H1 (cell line): ENCODE measurements around the gene FASN. TPM values are rescaled to one million over a fixed set of nuclear protein-coding genes. Genes with fewer than 3 reads are reported as not detected.

Experiments
- CTCF ChIA-PET: fragments of 300-600 bp; sonication (Branson Sonifier 250); formaldehyde crosslinking; loops from one replicate; lab custom pipeline; 2021; ENCODE audit not compliant: partially characterized antibody; lab: Charles Lee
- POLR2A ChIA-PET: fragments of 300-600 bp; sonication (Branson Sonifier 250); formaldehyde crosslinking; loops from one replicate; lab custom pipeline; 2021; ENCODE audit warnings: inconsistent platforms; ENCODE audit not compliant: partially characterized antibody; lab: Charles Lee
- DNase-seq, 2 experiments: peaks; one replicate each; pipeline versions ENCODE4 v3.0.0 to v3.0.0-alpha.2; 2010 to 2022; ENCODE audit warnings: low spot score in 2 of 2, low read depth in 1 of 2, mixed read lengths in 1 of 2
- FAIRE-seq: peaks from 2 replicates; lab custom pipeline; 2011; peaks lifted over from hg19 to GRCh38; lab: Jason Lieb, UNC
- H2AFZ ChIP-seq: 2 replicates; pipeline ENCODE4 v1.8.1; 2012; ENCODE audit warnings: low read length, inconsistent platforms
- H2AK5ac ChIP-seq: 2 replicates; pipeline ENCODE4 v1.6.1; 2013; ENCODE audit warnings: low read depth, low read length
- H2BK120ac ChIP-seq: replicated peaks from 2 replicates; pipeline ENCODE3; 2013; ENCODE audit warnings: low read depth, low read length, inconsistent platforms
- H2BK12ac ChIP-seq: 2 replicates; pipeline ENCODE4 v1.6.1; 2013; ENCODE audit warnings: low read depth, low read length
- H2BK15ac ChIP-seq: 2 replicates; pipeline ENCODE4 v1.6.1; 2013; ENCODE audit warnings: low read length
- H2BK20ac ChIP-seq: 2 replicates; pipeline ENCODE4 v1.6.1; 2013; ENCODE audit warnings: low read length
- H2BK5ac ChIP-seq: 2 replicates; pipeline ENCODE4 v1.6.1; 2013; ENCODE audit warnings: low read depth, low read length
- H3K14ac ChIP-seq: 2 replicates; pipeline ENCODE4 v1.6.1; 2013; ENCODE audit warnings: inconsistent platforms; ENCODE audit not compliant: insufficient read length
- H3K18ac ChIP-seq: 2 replicates; pipeline ENCODE4 v1.6.1; 2013; ENCODE audit warnings: low read length; ENCODE audit errors: extremely low read depth
- H3K23ac ChIP-seq: 2 replicates; pipeline ENCODE4 v1.6.1; 2013; ENCODE audit warnings: inconsistent platforms; ENCODE audit not compliant: insufficient read length
- H3K23me2 ChIP-seq: 2 replicates; pipeline ENCODE4 v1.6.1; 2013; ENCODE audit warnings: low read depth, low read length
- H3K27ac ChIP-seq: 2 replicates; pipeline ENCODE4 v1.6.1; 2011; ENCODE audit warnings: low read depth, low read length, inconsistent platforms
- H3K27me3 ChIP-seq, 4 experiments: replicated peaks in 1 of 4; 1 replicate in 1 of 4; 2 replicates in 3 of 4; pipeline versions ENCODE4 v1.6.1 to v1.8.1; 2011 to 2013; ENCODE audit warnings: low read length in 3 of 4, mild to moderate bottlenecking in 3 of 4, inconsistent platforms in 2 of 4, mixed read lengths in 2 of 4, moderate library complexity in 1 of 4; ENCODE audit not compliant: control insufficient read depth in 3 of 4, insufficient read depth in 3 of 4; ENCODE audit errors: extremely low read depth in 1 of 4
- H3K36me3 ChIP-seq, 4 experiments: 2 replicates each; pipeline versions ENCODE4 v1.6.1 to v1.8.1; 2011 to 2013; ENCODE audit warnings: mild to moderate bottlenecking in 4 of 4, low read length in 3 of 4, moderate library complexity in 2 of 4, control low read depth in 1 of 4, inconsistent platforms in 1 of 4; ENCODE audit not compliant: insufficient read depth in 4 of 4, control insufficient read depth in 2 of 4
- H3K4ac ChIP-seq: replicated peaks from 2 replicates; pipeline ENCODE3; 2013; ENCODE audit warnings: low read length, low read depth, mixed read lengths, inconsistent platforms; ENCODE audit not compliant: insufficient read length
- H3K4me1 ChIP-seq, 4 experiments: replicated peaks in 1 of 4; 1 replicate in 1 of 4; 2 replicates in 3 of 4; pipeline versions ENCODE4 v1.6.1 to v1.8.1; 2011 to 2013; ENCODE audit warnings: low read length in 3 of 4, inconsistent platforms in 2 of 4, mixed read lengths in 1 of 4; ENCODE audit not compliant: insufficient read depth in 4 of 4, control insufficient read depth in 3 of 4
- H3K4me2 ChIP-seq, 2 experiments: 2 replicates each; pipeline versions ENCODE4 v1.6.1 to v1.8.1; 2011 to 2013; ENCODE audit warnings: low read depth in 2 of 2, low read length in 2 of 2, control low read depth in 1 of 2, inconsistent platforms in 1 of 2, mild to moderate bottlenecking in 1 of 2; ENCODE audit not compliant: insufficient read depth in 1 of 2
- H3K4me3 ChIP-seq, 4 experiments: fragments of 200-600, 300-600 bp in 1 of 4; sonication (generic), shearing (Covaris generic), sonication (Bioruptor Twin) in 1 of 4; 2 replicates each; pipeline versions ENCODE4 v1.5.1 to v1.8.1; 2011 to 2016; ENCODE audit warnings: low read length in 4 of 4, low read depth in 3 of 4, control low read depth in 2 of 4, inconsistent platforms in 2 of 4, mild to moderate bottlenecking in 2 of 4, mixed read lengths in 1 of 4, moderate library complexity in 1 of 4; ENCODE audit not compliant: insufficient read depth in 2 of 4; ENCODE audit errors: extremely low read depth in 1 of 4
- H3K56ac ChIP-seq: replicated peaks from 2 replicates; pipeline ENCODE3; 2013; ENCODE audit warnings: low read depth, mild to moderate bottlenecking, mixed read lengths, low read length, inconsistent platforms; ENCODE audit not compliant: insufficient read length
- H3K79me1 ChIP-seq: 2 replicates; pipeline ENCODE4 v1.6.1; 2013; ENCODE audit warnings: low read depth, low read length, control low read depth
- H3K79me2 ChIP-seq, 2 experiments: 2 replicates each; pipeline versions ENCODE4 v1.6.1 to v1.8.1; 2012 to 2013; ENCODE audit warnings: low read length in 2 of 2, mild to moderate bottlenecking in 2 of 2, inconsistent platforms in 1 of 2; ENCODE audit not compliant: insufficient read depth in 2 of 2, control insufficient read depth in 1 of 2
- H3K9ac ChIP-seq, 4 experiments: replicated peaks in 1 of 4; 1 replicate in 1 of 4; 2 replicates in 3 of 4; pipeline versions ENCODE4 v1.6.1 to v1.8.1; 2011 to 2013; ENCODE audit warnings: low read depth in 3 of 4, low read length in 3 of 4, control low read depth in 2 of 4, mild to moderate bottlenecking in 2 of 4, moderate library complexity in 2 of 4, inconsistent platforms in 1 of 4; ENCODE audit errors: extremely low read depth in 1 of 4
- H3K9me3 ChIP-seq, 2 experiments: 2 replicates each; pipeline versions ENCODE4 v1.6.1 to v1.8.1; 2012 to 2013; ENCODE audit warnings: mild to moderate bottlenecking in 2 of 2, moderate library complexity in 2 of 2, control low read depth in 1 of 2, inconsistent platforms in 1 of 2, low read depth in 1 of 2, low read length in 1 of 2, mixed read lengths in 1 of 2; ENCODE audit not compliant: insufficient read depth in 2 of 2
- H4K20me1 ChIP-seq, 2 experiments: replicated peaks in 1 of 2; 2 replicates each; pipeline versions ENCODE3 to v1.8.1; 2011 to 2013; ENCODE audit warnings: inconsistent platforms in 2 of 2, low read length in 2 of 2, mild to moderate bottlenecking in 1 of 2; ENCODE audit not compliant: insufficient read depth in 2 of 2, control insufficient read depth in 1 of 2
- H4K5ac ChIP-seq: 2 replicates; pipeline ENCODE4 v1.6.1; 2013; ENCODE audit warnings: low read length, low read depth, mixed read lengths, inconsistent platforms; ENCODE audit not compliant: insufficient read length
- H4K8ac ChIP-seq: 2 replicates; pipeline ENCODE4 v1.8.0; 2013; ENCODE audit warnings: mild to moderate bottlenecking, moderate library complexity, low read length, inconsistent platforms; ENCODE audit not compliant: insufficient read depth; ENCODE audit errors: extremely low read depth
- H4K91ac ChIP-seq: replicated peaks from 2 replicates; pipeline ENCODE3; 2013; ENCODE audit warnings: low read length, mixed read lengths, inconsistent platforms; ENCODE audit not compliant: insufficient read length
- CTBP2 ChIP-seq: IDR thresholded peaks from 2 replicates; pipeline ENCODE4 v1.7.0; 2011; ENCODE audit warnings: borderline replicate concordance, mild to moderate bottlenecking, moderate library complexity, mixed read lengths, low read length; ENCODE audit not compliant: insufficient read depth, insufficient read length
- EZH2 ChIP-seq: fragments of 200-600 bp; sonication (generic); IDR thresholded peaks from 2 replicates; pipeline ENCODE4 v1.7.1; 2012; ENCODE audit warnings: low read depth, mild to moderate bottlenecking, moderate library complexity, low read length, inconsistent platforms; ENCODE audit not compliant: severe bottlenecking
- GABPA ChIP-seq: IDR thresholded peaks from 2 replicates; pipeline ENCODE4 v1.6.1; 2011; ENCODE audit warnings: mild to moderate bottlenecking, low read length, moderate library complexity, borderline replicate concordance; ENCODE audit not compliant: insufficient read depth
- KDM5A ChIP-seq: fragments of 200-600 bp; IDR thresholded peaks from 2 replicates; pipeline ENCODE4 v1.7.1; 2012; ENCODE audit warnings: mild to moderate bottlenecking, low read length, inconsistent platforms, mixed read lengths
- TAF7 ChIP-seq: optimal IDR thresholded peaks from 2 replicates; pipeline ENCODE3; 2011; ENCODE audit warnings: low read depth, mild to moderate bottlenecking, inconsistent platforms, low read length, moderate library complexity, borderline replicate concordance
- YY1 ChIP-seq: IDR thresholded peaks from 2 replicates; pipeline ENCODE4 v1.6.1; 2011; ENCODE audit warnings: low read depth, mild to moderate bottlenecking, low read length
- WGBS, 2 experiments: shearing (Covaris generic) in 1 of 2; methylation state at CpG; one replicate each; pipeline versions ENCODE4 v1.1.6 to v1.1.7; 2013 to 2015; ENCODE audit warnings: low lambda C conversion rate in 2 of 2, mixed read lengths in 2 of 2, inconsistent platforms in 1 of 2, low coverage in 1 of 2, missing lambda C conversion rate in 1 of 2; ENCODE audit not compliant: insufficient replicate concordance in 2 of 2, insufficient coverage in 1 of 2, insufficient read length in 1 of 2; ENCODE audit errors: extremely low coverage in 1 of 2, missing lambda C conversion rate in 1 of 2; 5-methylcytosine and 5-hydroxymethylcytosine counted together
- polyA plus RNA-seq, 7 experiments: library from polyadenylated mRNA; depleted of rRNA in 3 of 7; stranded (reverse) in 5 of 7; unstranded in 2 of 7; fragments of >200 nt in 5 of 7; fragments of 200-250 nt in 2 of 7; gene quantifications; 1 replicate in 5 of 7; 2 replicates in 1 of 7; 4 replicates in 1 of 7; pipeline versions ENCODE4 v1.2.1 to v1.2.3, GENCODE V29; 2011 to 2013; ENCODE audit warnings: missing spikeins in 2 of 7, mixed read lengths in 2 of 7
- total RNA-seq: library from RNA; stranded (reverse); fragmentation: NEBNext Ultra II Directional; extraction: Animal tissue kit (Norgen Biotek cat#: 25700); gene quantifications from 2 replicates; pipeline ENCODE4 v1.2.1, GENCODE V29; 2021

Gene FASN
- total and polyA plus RNA-seq, 2 of the 8 experiments (the other 6 are each of a cell fraction or from before 2014, with no cell fraction given) = 143 to 561 TPM

DNA sequence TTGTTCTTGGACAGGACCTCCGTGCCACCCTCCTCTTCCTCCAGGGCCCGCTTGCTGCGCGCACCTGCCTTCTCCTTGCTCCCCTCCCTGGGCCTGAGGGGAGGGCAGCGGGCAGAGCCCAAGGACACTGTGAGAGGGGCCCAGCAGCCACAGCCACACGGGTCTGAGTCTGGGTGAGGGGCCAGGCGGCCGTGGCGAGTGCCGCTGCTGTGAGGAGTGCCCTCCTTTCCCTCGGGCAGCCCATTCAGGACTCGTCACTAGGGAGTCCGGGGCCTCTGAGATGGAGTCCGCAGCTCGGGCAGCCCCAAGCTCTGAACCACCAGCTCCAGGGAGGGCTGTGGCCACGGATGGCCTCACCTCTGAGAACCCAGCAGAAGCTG is 38.0 kb downstream of the FASN start:
- TF ChIP-seq KDM5A = no peak
- TF ChIP-seq EZH2 = no peak
- no peak for TF ChIP-seq CTBP2
- no peak for TF ChIP-seq GABPA
- no peak for TF ChIP-seq YY1
- TF ChIP-seq TAF7 = no peak
- Histone ChIP-seq H2BK15ac (no peak overlapping the region), H3K56ac (no peak overlapping the region), H3K23ac (no peak overlapping the region), H3K9ac (no peak overlapping the region; a peak in 1 of 7 replicates), H3K4me1 (peaks cover 0 to 6% (median 4%) of the 10 kb centered on the region in 4 experiments; a peak in 4 of 7 replicates), H4K91ac (no peak overlapping the region), H2BK12ac (no peak overlapping the region), H3K4me3 (no peak overlapping the region), H4K8ac (no peak overlapping the region), H3K36me3 (peaks cover 12 to 35% (median 30%) of the 10 kb centered on the region in 4 experiments; a peak in 6 of 8 replicates), H3K18ac (no peak overlapping the region), H3K27me3 (no peaks in the 10 kb centered on the region), H3K14ac (no peak overlapping the region), H3K9me3 (no peaks in the 10 kb centered on the region), H3K4ac (no peak overlapping the region), H2BK20ac (no peak overlapping the region), H3K4me2 (no peak overlapping the region), H2BK120ac (no peak overlapping the region), H3K79me2 (no peaks in the 10 kb centered on the region), H4K5ac (no peak overlapping the region), H3K79me1 (peaks cover 5% of the 10 kb centered on the region; the same call in 1 of the 2 replicates), H2BK5ac (no peak overlapping the region), H3K27ac (no peak overlapping the region), H2AFZ (no peak overlapping the region), H3K23me2 (peaks cover 4% of the 10 kb centered on the region; the same call in 1 of the 2 replicates), H2AK5ac (no peak overlapping the region), H4K20me1 (peaks cover 0 to 21% of the 10 kb centered on the region in 2 experiments)
- POLR2A ChIA-PET = interaction anchor here (0.8 to 16.2 kb wide), 16 partner anchors 5 to 351 kb away, joined by 3 to 161 read pairs (median 6); partner anchors contain the start of genes DUS1L, GPS1, RAC3 and RFNG
- FAIRE-seq = no peak
- DNase-seq = no peak
- CTCF ChIA-PET = interaction anchor here (0.9 to 1.7 kb wide), 9 partner anchors 8 to 92 kb away, joined by 3 to 8 read pairs (median 4); partner anchors contain the start of genes DCXR, GPS1 and RFNG
- WGBS, 2 experiments = 96% methylated on average over 10 of the region's 16 CpGs; no CpG with 5 or more reads in 1 of the 2 experiments
